Stimulated activated CD4-positive, alpha-beta T cell treated with anti-CD3 and anti-CD28 coated beads, TNF-alpha, amount 100 ng/mL, for 4 hours (primary cell): Measurements from ENCODE around the gene ESR1.
"Not testable (repeated sequence)": the region's sequence is repeated elsewhere in the genome, so short reads cannot be mapped to it uniquely, and the experiment has no call there.

ENCODE experiments used
- DNase-seq, 3 experiments: peaks; one replicate each; pipeline ENCODE4 v3.0.0-alpha.2; 2020; ENCODE audit warnings: low read depth in 3 of 3

ESR1 gene

GRCh38 chr6:151894426-151894825 lies 86.9 kb downstream of the ESR1 start:
- DNase-seq = not testable (repeated sequence)

GRCh38 chr6:151899221-151899620 lies 91.7 kb downstream of the ESR1 start:
- not testable (repeated sequence) for DNase-seq

- DNase-seq = not testable (repeated sequence)
Observed at GRCh38 chr6:151899796-151900195, 92.3 kb downstream of the ESR1 start.

GRCh38 chr6:151900256-151900655 lies 92.8 kb downstream of the ESR1 start:
- DNase-seq = no peak

GRCh38 chr6:151901009-151901411 lies 93.5 kb downstream of the ESR1 start:
- no peak for DNase-seq

- DNase-seq = no peak
Observed at GRCh38 chr6:151904631-151905030, 97.1 kb downstream of the ESR1 start.

GRCh38 chr6:151905072-151905471 lies 97.6 kb downstream of the ESR1 start:
- DNase-seq = no peak

GRCh38 chr6:151905854-151906253 lies 98.4 kb downstream of the ESR1 start:
- DNase-seq = no peak

GRCh38 chr6:151911401-151911800 lies 103.9 kb downstream of the ESR1 start:
- no peak for DNase-seq

- no peak for DNase-seq
Observed at GRCh38 chr6:151914484-151914883, 107.0 kb downstream of the ESR1 start.

- DNase-seq = no peak
Observed at GRCh38 chr6:151916075-151916474, 108.6 kb downstream of the ESR1 start.

- DNase-seq = no peak
Observed at GRCh38 chr6:151916680-151917164, 109.2 kb downstream of the ESR1 start.

- DNase-seq = no peak
Observed at GRCh38 chr6:151917531-151918329, 110.2 kb downstream of the ESR1 start.

GRCh38 chr6:151940307-151940706 lies 132.8 kb downstream of the ESR1 start:
- DNase-seq = no peak

- DNase-seq = no peak
Observed at GRCh38 chr6:151948002-151948743, 140.7 kb downstream of the ESR1 start.

- no peak for DNase-seq
Observed at GRCh38 chr6:151958332-151958731, 150.8 kb downstream of the ESR1 start.

GRCh38 chr6:151959086-151959485 lies 151.6 kb downstream of the ESR1 start:
- DNase-seq = no peak

GRCh38 chr6:151961809-151962208 lies 154.3 kb downstream of the ESR1 start:
- no peak for DNase-seq

GRCh38 chr6:151962246-151962846 lies 154.9 kb downstream of the ESR1 start:
- no peak for DNase-seq

GRCh38 chr6:151963001-151963400 lies 155.5 kb downstream of the ESR1 start:
- no peak for DNase-seq

GRCh38 chr6:151964412-151964811 lies 156.9 kb downstream of the ESR1 start:
- DNase-seq = not testable (repeated sequence)

- DNase-seq = no peak
Observed at GRCh38 chr6:151974061-151974617, 166.7 kb downstream of the ESR1 start.
